WI38 (cell line): ENCODE results near the gene FADS2.

Experiments used
- H3K4me3 ChIP-seq: 2 replicates; pipeline ENCODE4 v1.5.1; 2011; ENCODE audit warnings: low read depth, mild to moderate bottlenecking, control low read depth, low read length
- TF ChIP-seq, protein P1 (sequence below): IDR thresholded peaks from 2 replicates; pipeline ENCODE4 v1.5.1; 2012; ENCODE audit warnings: low read depth, mild to moderate bottlenecking, control low read depth, low read length

FADS2 gene

DNA sequence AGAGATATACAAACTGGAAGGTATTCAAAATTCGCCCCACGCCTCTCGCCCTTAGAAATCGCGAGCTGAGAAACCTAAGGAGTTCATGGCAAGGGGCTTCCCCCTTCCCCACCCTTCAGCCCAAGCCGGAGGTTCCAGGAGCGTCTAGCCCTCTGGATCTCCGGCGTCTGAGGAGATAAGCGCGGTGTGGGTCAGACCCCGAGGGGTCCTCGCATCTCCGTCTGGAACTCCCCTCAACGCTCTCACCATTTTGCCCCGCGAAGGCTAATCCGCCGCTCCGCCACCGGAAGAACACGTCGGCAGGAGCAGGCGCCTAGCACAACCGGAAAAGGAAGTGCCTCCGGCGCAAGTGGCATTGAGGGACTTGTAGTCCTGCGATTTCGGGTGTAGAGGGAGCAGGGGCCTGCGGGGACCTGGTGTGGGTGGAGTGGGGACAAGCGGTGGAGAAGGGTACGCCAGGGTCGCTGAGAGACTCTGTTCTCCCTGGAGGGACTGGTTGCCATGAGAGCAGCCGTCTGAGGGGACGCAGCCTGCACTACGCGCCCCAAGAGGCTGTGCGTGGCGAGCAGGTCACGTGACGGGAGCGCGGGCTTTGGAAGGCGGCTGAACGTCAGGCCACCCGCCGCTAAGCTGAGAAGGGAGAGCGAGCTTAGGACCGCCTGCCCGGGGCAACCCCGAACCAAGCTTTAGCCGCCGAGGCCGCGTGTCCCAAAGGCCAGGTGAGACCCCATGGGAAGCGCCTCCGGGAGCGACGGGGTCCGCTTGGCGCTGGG, 35.6 kb upstream of the FADS2 start, which contains the start of the genes FEN1 and TMEM258:
TSS of gene FEN1 (plus strand) at position 602 of the 773 bp plus-strand sequence. CDS start 2,451 bp downstream, outside the sequence.
TSS of gene TMEM258 (minus strand) at position 290 of the 773 bp plus-strand sequence. CDS start at position 249, 41 bp downstream.
- TF ChIP-seq, protein P1, sequence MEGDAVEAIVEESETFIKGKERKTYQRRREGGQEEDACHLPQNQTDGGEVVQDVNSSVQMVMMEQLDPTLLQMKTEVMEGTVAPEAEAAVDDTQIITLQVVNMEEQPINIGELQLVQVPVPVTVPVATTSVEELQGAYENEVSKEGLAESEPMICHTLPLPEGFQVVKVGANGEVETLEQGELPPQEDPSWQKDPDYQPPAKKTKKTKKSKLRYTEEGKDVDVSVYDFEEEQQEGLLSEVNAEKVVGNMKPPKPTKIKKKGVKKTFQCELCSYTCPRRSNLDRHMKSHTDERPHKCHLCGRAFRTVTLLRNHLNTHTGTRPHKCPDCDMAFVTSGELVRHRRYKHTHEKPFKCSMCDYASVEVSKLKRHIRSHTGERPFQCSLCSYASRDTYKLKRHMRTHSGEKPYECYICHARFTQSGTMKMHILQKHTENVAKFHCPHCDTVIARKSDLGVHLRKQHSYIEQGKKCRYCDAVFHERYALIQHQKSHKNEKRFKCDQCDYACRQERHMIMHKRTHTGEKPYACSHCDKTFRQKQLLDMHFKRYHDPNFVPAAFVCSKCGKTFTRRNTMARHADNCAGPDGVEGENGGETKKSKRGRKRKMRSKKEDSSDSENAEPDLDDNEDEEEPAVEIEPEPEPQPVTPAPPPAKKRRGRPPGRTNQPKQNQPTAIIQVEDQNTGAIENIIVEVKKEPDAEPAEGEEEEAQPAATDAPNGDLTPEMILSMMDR, result no peak
- H3K4me3 ChIP-seq, result peak within 1 kb of the TSS; percentile 94

DNA sequence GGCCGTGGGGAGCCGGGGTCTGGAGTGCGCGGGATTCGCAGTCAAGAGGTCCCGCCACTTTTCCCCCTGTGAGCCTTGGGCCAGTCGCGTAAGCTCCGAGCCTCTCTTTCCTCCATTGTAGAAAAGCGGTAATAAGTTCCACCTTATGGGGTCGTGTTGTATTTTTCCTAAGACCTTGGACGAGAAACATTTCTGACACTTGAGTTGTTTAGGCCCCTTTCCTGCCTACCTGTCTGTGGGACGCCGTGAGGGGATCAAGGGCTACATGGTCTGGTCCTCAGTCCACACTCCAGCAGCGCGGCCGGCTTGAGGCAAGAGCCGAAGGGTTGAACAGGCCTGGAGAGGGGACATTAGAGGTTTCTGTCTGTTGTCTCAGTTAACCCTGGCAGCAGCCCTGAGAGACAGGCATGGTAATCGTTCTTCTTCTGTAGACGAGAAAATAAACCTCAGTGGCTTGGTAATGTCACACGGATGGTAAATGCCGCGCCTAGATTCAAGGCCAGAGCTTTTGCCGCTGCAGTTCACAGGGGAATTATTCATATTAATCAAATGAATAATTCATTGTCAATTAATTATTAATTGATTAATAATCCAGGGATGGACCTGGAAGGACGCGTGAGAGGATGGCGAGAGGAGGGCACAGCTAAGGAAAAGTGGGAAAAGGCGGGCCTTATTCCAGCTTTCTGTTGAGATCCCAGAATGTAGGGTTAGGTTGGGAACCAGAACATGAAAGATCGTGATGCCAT, 34.8 kb upstream of the FADS2 start:
- H3K4me3 ChIP-seq, result peak overlapping the region; percentile 94

DNA sequence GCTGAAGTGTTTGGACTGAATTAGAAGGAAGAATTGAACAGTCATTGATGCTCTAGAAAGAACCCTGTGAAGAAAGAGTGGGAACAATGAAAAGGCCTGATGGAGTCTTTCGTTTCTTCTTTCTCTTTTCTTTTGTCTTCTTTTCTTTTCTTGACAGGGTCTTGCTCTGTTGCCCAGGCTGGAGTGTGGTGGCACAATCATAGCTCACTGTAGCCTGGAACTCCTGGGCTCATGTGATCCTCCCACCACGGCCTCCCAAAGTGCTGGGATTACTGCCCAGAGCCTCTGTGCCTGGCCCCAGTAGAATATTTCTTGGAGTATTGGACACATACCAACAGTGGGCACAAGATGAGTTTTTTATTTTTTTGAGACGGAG, 34.3 kb upstream of the FADS2 start:
- H3K4me3 ChIP-seq, result peak overlapping the region; percentile 94
- TF ChIP-seq, protein P1, result no peak

More for the DNA sequence above, 34.8 kb upstream of the FADS2 start:
- TF ChIP-seq, protein P1, result no peak

DNA sequence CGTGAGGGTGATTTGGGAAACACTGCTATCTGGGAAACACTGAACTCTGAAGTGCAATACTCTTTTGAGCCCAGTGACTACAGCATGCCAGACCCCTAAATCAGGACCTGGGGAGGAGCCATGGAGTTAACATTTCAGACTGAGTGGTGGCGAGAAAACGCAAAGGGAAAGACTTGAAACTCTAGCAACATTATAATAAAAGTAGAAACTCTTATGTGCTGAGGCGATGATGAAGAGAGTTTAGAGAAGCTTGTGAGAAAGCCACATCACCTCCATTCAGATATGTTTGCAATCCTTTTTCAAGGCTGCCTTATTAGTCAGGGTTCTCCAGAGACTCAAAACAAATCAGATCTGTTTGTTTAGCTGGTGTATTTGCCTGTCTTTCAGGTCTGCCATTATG, 33.5 kb upstream of the FADS2 start:
- no peak overlapping the region for H3K4me3 ChIP-seq
- TF ChIP-seq, protein P1, result no peak

DNA sequence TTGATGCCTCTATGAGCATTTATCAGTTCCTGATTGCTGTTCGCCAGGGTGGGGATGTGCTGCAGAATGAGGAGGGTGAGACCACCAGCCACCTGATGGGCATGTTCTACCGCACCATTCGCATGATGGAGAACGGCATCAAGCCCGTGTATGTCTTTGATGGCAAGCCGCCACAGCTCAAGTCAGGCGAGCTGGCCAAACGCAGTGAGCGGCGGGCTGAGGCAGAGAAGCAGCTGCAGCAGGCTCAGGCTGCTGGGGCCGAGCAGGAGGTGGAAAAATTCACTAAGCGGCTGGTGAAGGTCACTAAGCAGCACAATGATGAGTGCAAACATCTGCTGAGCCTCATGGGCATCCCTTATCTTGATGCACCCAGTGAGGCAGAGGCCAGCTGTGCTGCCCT, 32.6 kb upstream of the FADS2 start:
- H3K4me3 ChIP-seq, result no peak overlapping the region

DNA sequence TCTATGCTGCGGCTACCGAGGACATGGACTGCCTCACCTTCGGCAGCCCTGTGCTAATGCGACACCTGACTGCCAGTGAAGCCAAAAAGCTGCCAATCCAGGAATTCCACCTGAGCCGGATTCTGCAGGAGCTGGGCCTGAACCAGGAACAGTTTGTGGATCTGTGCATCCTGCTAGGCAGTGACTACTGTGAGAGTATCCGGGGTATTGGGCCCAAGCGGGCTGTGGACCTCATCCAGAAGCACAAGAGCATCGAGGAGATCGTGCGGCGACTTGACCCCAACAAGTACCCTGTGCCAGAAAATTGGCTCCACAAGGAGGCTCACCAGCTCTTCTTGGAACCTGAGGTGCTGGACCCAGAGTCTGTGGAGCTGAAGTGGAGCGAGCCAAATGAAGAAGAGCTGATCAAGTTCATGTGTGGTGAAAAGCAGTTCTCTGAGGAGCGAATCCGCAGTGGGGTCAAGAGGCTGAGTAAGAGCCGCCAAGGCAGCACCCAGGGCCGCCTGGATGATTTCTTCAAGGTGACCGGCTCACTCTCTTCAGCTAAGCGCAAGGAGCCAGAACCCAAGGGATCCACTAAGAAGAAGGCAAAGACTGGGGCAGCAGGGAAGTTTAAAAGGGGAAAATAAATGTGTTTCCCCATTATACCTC, 32.1 kb upstream of the FADS2 start:
- no peak overlapping the region for H3K4me3 ChIP-seq
- TF ChIP-seq, protein P1, result no peak

More for the DNA sequence above, 32.6 kb upstream of the FADS2 start:
- TF ChIP-seq, protein P1, result no peak
